Measurements from ENCODE around the gene SNCG. TPM values are rescaled to one million over a fixed set of nuclear protein-coding genes. Genes with fewer than 3 reads are reported as not detected.

SNCG gene
- total RNA-seq: 14.6 and 17.5 TPM in 2 replicates
- long read RNA-seq, partial matches to known transcripts: 0 of 3 reads
- long read RNA-seq, other reads (novel, unspliced or antisense): 0 of 3 reads

- H3K4me3 Mint-ChIP-seq (ENCODE audit: low read depth): peak within 1 kb of the TSS; percentile 51
- DNase-seq (ENCODE audit: low spot score, unreplicated experiment): no peak
- no peaks in the 10 kb centered on the region for H3K27me3 Mint-ChIP-seq
- H3K27ac Mint-ChIP-seq: peak within 1 kb of the TSS; percentile 95
- H3K4me1 Mint-ChIP-seq (ENCODE audit: low read depth): peaks cover 32% of the 10 kb centered on the region
- H3K36me3 Mint-ChIP-seq (ENCODE audit: insufficient read depth): no peaks in the 10 kb centered on the region
- H3K9me3 Mint-ChIP-seq (ENCODE audit: low read depth): no peaks in the 10 kb centered on the region
- TF ChIP-seq, protein P1, sequence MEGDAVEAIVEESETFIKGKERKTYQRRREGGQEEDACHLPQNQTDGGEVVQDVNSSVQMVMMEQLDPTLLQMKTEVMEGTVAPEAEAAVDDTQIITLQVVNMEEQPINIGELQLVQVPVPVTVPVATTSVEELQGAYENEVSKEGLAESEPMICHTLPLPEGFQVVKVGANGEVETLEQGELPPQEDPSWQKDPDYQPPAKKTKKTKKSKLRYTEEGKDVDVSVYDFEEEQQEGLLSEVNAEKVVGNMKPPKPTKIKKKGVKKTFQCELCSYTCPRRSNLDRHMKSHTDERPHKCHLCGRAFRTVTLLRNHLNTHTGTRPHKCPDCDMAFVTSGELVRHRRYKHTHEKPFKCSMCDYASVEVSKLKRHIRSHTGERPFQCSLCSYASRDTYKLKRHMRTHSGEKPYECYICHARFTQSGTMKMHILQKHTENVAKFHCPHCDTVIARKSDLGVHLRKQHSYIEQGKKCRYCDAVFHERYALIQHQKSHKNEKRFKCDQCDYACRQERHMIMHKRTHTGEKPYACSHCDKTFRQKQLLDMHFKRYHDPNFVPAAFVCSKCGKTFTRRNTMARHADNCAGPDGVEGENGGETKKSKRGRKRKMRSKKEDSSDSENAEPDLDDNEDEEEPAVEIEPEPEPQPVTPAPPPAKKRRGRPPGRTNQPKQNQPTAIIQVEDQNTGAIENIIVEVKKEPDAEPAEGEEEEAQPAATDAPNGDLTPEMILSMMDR (IDR thresholded peaks at IDR 0.05; ENCODE audit: unreplicated experiment): no peak
Observed at GRCh38 chr10:86958116-86958900, at the start of gene SNCG. SNCG (plus strand) TSS chr10:86958599; CDS start chr10:86958698, 99 bp downstream.

- TF ChIP-seq, protein P1 (IDR thresholded peaks at IDR 0.05; ENCODE audit: unreplicated experiment): no peak
- Mint-ChIP-seq H3K9me3 (ENCODE audit: low read depth) (no peaks in the 10 kb centered on the region), H3K36me3 (ENCODE audit: insufficient read depth) (peaks cover 32% of the 10 kb centered on the region), H3K27ac (no peak overlapping the region), H3K4me3 (ENCODE audit: low read depth) (no peak overlapping the region), H3K27me3 (no peaks in the 10 kb centered on the region), H3K4me1 (ENCODE audit: low read depth) (no peaks in the 10 kb centered on the region)
- no peak for DNase-seq (ENCODE audit: low spot score, unreplicated experiment)
Observed at GRCh38 chr10:86914734-86915133, 43.7 kb upstream of the SNCG start.

- no peak overlapping the region for H3K27ac Mint-ChIP-seq
- TF ChIP-seq, protein P1 (IDR thresholded peaks at IDR 0.05; ENCODE audit: unreplicated experiment): no peak
- peaks cover 34% of the 10 kb centered on the region for H3K36me3 Mint-ChIP-seq (ENCODE audit: insufficient read depth)
- H3K4me3 Mint-ChIP-seq (ENCODE audit: low read depth): no peak overlapping the region
- H3K27me3 Mint-ChIP-seq: no peaks in the 10 kb centered on the region
- H3K4me1 Mint-ChIP-seq (ENCODE audit: low read depth): no peaks in the 10 kb centered on the region
- DNase-seq (ENCODE audit: low spot score, unreplicated experiment): no peak
- no peaks in the 10 kb centered on the region for H3K9me3 Mint-ChIP-seq (ENCODE audit: low read depth)
Observed at GRCh38 chr10:86918022-86918471, 40.4 kb upstream of the SNCG start.

DNA sequence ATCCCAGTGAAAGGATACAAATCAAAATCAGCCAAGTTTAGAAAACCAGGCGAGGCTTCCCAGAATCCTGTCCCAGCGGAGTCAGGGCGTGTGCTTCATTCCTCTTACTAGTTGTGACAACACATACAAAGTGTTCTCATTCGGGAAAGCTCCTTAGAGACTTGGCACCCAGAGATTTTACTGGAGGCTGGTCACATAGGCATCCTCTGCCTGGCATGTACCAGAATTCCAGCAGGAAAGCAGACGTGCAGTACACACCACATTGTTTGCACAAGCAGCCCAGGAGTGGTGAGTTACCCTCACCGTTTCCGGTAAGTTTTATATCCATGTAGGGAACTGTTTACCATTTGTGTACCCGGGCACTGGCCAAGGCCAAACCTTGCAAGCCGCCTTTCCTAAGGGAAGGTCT, 35.8 kb upstream of the SNCG start:
- H3K4me3 Mint-ChIP-seq (ENCODE audit: low read depth): no peak overlapping the region
- H3K9me3 Mint-ChIP-seq (ENCODE audit: low read depth): no peaks in the 10 kb centered on the region
- H3K27me3 Mint-ChIP-seq: no peaks in the 10 kb centered on the region
- H3K27ac Mint-ChIP-seq: no peak overlapping the region
- H3K4me1 Mint-ChIP-seq (ENCODE audit: low read depth): no peaks in the 10 kb centered on the region
- TF ChIP-seq, protein P1 (IDR thresholded peaks at IDR 0.05; ENCODE audit: unreplicated experiment): no peak
- H3K36me3 Mint-ChIP-seq (ENCODE audit: insufficient read depth): peaks cover 16% of the 10 kb centered on the region
- no peak for DNase-seq (ENCODE audit: low spot score, unreplicated experiment)

GRCh38 chr10:86929468-86930380, 28.7 kb upstream of the SNCG start:
- Mint-ChIP-seq H3K9me3 (ENCODE audit: low read depth) (no peaks in the 10 kb centered on the region), H3K27ac (no peak overlapping the region), H3K4me3 (ENCODE audit: low read depth) (no peak overlapping the region), H3K4me1 (ENCODE audit: low read depth) (peaks cover 3% of the 10 kb centered on the region), H3K36me3 (ENCODE audit: insufficient read depth) (peaks cover 10% of the 10 kb centered on the region), H3K27me3 (no peaks in the 10 kb centered on the region)
- TF ChIP-seq, protein P1 (IDR thresholded peaks at IDR 0.05; ENCODE audit: unreplicated experiment): no peak
- DNase-seq (ENCODE audit: low spot score, unreplicated experiment): no peak

Measured in progenitor cell of endocrine pancreas (in vitro differentiated cells).